Measurements from ENCODE around the gene HOXB2.
A peak's percentile ranks its signal among the peaks of the same experiment; 100 is the strongest.

Gene HOXB2

GRCh38 chr17:48513666-48514455 lies 31.0 kb downstream of the HOXB2 start:
- Histone ChIP-seq H3K9ac (ENCODE audit: low read depth, low read length, poor library complexity, severe bottlenecking) (no peak overlapping the region), H3K27me3 (ENCODE audit: insufficient read depth, low read length, poor library complexity, severe bottlenecking) (no peaks in the 10 kb centered on the region), H3K36me3 (ENCODE audit: insufficient read depth, low read length) (no peaks in the 10 kb centered on the region), H2AFZ (ENCODE audit: low read length) (no peak overlapping the region), H3K79me2 (ENCODE audit: insufficient read depth, low read length) (no peaks in the 10 kb centered on the region), H3K4me1 (ENCODE audit: insufficient read depth, low read length, poor library complexity, severe bottlenecking) (peaks cover 15% of the 10 kb centered on the region), H3K9me2 (replicated peaks; ENCODE audit: low read depth, low read length) (no peaks in the 10 kb centered on the region), H3K4me2 (ENCODE audit: low read depth, low read length, poor library complexity, severe bottlenecking) (peak overlapping the region; percentile 2), H3K9me3 (ENCODE audit: insufficient read depth, low read depth, low read length) (no peaks in the 10 kb centered on the region), H3K4me3 (ENCODE audit: low read length, poor library complexity, severe bottlenecking) (no peak overlapping the region), H4K20me1 (ENCODE audit: insufficient read depth, low read length, poor library complexity, severe bottlenecking) (no peaks in the 10 kb centered on the region), H3F3A (ENCODE audit: low read depth) (no peaks in the 10 kb centered on the region)
- TF ChIP-seq CTCF (conservative IDR thresholded peaks at IDR 0.05; ENCODE audit: low read length) (no peak), EZH2phosphoT487 (IDR thresholded peaks at IDR 0.05; ENCODE audit: borderline replicate concordance) (no peak)

GRCh38 chr17:48513097-48513496 lies 31.8 kb downstream of the HOXB2 start:
- no peak overlapping the region for H2AFZ ChIP-seq (ENCODE audit: low read length)
- H4K20me1 ChIP-seq (ENCODE audit: insufficient read depth, low read length, poor library complexity, severe bottlenecking): no peaks in the 10 kb centered on the region
- no peaks in the 10 kb centered on the region for H3K9me2 ChIP-seq (replicated peaks; ENCODE audit: low read depth, low read length)
- no peak overlapping the region for H3K4me3 ChIP-seq (ENCODE audit: low read length, poor library complexity, severe bottlenecking)
- H3K9ac ChIP-seq (ENCODE audit: low read depth, low read length, poor library complexity, severe bottlenecking): no peak overlapping the region
- no peak overlapping the region for H3K4me2 ChIP-seq (ENCODE audit: low read depth, low read length, poor library complexity, severe bottlenecking)
- no peak for TF ChIP-seq CTCF (conservative IDR thresholded peaks at IDR 0.05; ENCODE audit: low read length)
- no peak for TF ChIP-seq EZH2phosphoT487 (IDR thresholded peaks at IDR 0.05; ENCODE audit: borderline replicate concordance)
- no peaks in the 10 kb centered on the region for H3K79me2 ChIP-seq (ENCODE audit: insufficient read depth, low read length)
- H3K9me3 ChIP-seq (ENCODE audit: insufficient read depth, low read depth, low read length): no peaks in the 10 kb centered on the region
- peaks cover 15% of the 10 kb centered on the region for H3K4me1 ChIP-seq (ENCODE audit: insufficient read depth, low read length, poor library complexity, severe bottlenecking)
- H3K27me3 ChIP-seq (ENCODE audit: insufficient read depth, low read length, poor library complexity, severe bottlenecking): no peaks in the 10 kb centered on the region
- no peaks in the 10 kb centered on the region for H3F3A ChIP-seq (ENCODE audit: low read depth)
- H3K36me3 ChIP-seq (ENCODE audit: insufficient read depth, low read length): no peaks in the 10 kb centered on the region

GRCh38 chr17:48510761-48511604 lies 33.9 kb downstream of the HOXB2 start:
- Histone ChIP-seq H3K4me3 (ENCODE audit: low read length, poor library complexity, severe bottlenecking) (no peak overlapping the region), H3K9me3 (ENCODE audit: insufficient read depth, low read depth, low read length) (no peaks in the 10 kb centered on the region), H3K4me1 (ENCODE audit: insufficient read depth, low read length, poor library complexity, severe bottlenecking) (peaks cover 23% of the 10 kb centered on the region), H3K4me2 (ENCODE audit: low read depth, low read length, poor library complexity, severe bottlenecking) (no peak overlapping the region), H3F3A (ENCODE audit: low read depth) (no peaks in the 10 kb centered on the region), H4K20me1 (ENCODE audit: insufficient read depth, low read length, poor library complexity, severe bottlenecking) (no peaks in the 10 kb centered on the region), H3K9me2 (replicated peaks; ENCODE audit: low read depth, low read length) (no peaks in the 10 kb centered on the region), H3K27me3 (ENCODE audit: insufficient read depth, low read length, poor library complexity, severe bottlenecking) (no peaks in the 10 kb centered on the region), H3K36me3 (ENCODE audit: insufficient read depth, low read length) (no peaks in the 10 kb centered on the region), H3K79me2 (ENCODE audit: insufficient read depth, low read length) (no peaks in the 10 kb centered on the region), H3K9ac (ENCODE audit: low read depth, low read length, poor library complexity, severe bottlenecking) (no peak overlapping the region), H2AFZ (ENCODE audit: low read length) (no peak overlapping the region)
- TF ChIP-seq CTCF (conservative IDR thresholded peaks at IDR 0.05; ENCODE audit: low read length) (no peak), EZH2phosphoT487 (IDR thresholded peaks at IDR 0.05; ENCODE audit: borderline replicate concordance) (no peak)
